HEK293T (cell line): ENCODE data around the gene AMOT.

Experiments used
- ARNT ChIP-seq: fragments of 450-650 bp; IDR thresholded peaks from 2 replicates; pipeline ENCODE4 v1.6.1; 2017; ENCODE audit warnings: mild to moderate bottlenecking
- BHLHE40 ChIP-seq: fragments of 450-650 bp; IDR thresholded peaks from 2 replicates; pipeline ENCODE4 v1.6.1; 2016; ENCODE audit warnings: mild to moderate bottlenecking, moderate library complexity, borderline replicate concordance
- ELF4 ChIP-seq: fragments of 450-650 bp; IDR thresholded peaks from 2 replicates; pipeline ENCODE4 v1.6.1; 2017; ENCODE audit warnings: antibody characterized with exemption
- FOXM1 ChIP-seq: fragments of 450-650 bp; IDR thresholded peaks from 2 replicates; pipeline ENCODE4 v1.6.1; 2017; ENCODE audit warnings: mild to moderate bottlenecking, borderline replicate concordance
- PKNOX1 ChIP-seq: fragments of 450-650 bp; IDR thresholded peaks from 2 replicates; pipeline ENCODE4 v1.6.1; 2016
- TARDBP ChIP-seq: fragments of 450-650 bp; IDR thresholded peaks from 2 replicates; pipeline ENCODE4 v1.6.1; 2016
- ZNF384 ChIP-seq: fragments of 450-650 bp; IDR thresholded peaks from 2 replicates; pipeline ENCODE4 v1.6.1; 2016

GRCh38 chrX:112889400-112889799 is 48.8 kb upstream of the AMOT start:
- TF ChIP-seq FOXM1 = no peak
- no peak for TF ChIP-seq ARNT
- no peak for TF ChIP-seq ZNF384
- no peak for TF ChIP-seq TARDBP
- TF ChIP-seq PKNOX1 = no peak
- no peak for TF ChIP-seq ELF4
- TF ChIP-seq BHLHE40 = no peak
